H1 (cell line): ENCODE measurements around the gene KRT85. TPM values are rescaled to one million over a fixed set of nuclear protein-coding genes. Genes with fewer than 3 reads are reported as not detected.
A peak's percentile ranks its signal among the peaks of the same experiment; 100 is the strongest.

ENCODE experiments used
- CTCF ChIA-PET: fragments of 300-600 bp; sonication (Branson Sonifier 250); formaldehyde crosslinking; loops from one replicate; lab custom pipeline; 2021; ENCODE audit not compliant: partially characterized antibody; lab: Charles Lee
- POLR2A ChIA-PET: fragments of 300-600 bp; sonication (Branson Sonifier 250); formaldehyde crosslinking; loops from one replicate; lab custom pipeline; 2021; ENCODE audit warnings: inconsistent platforms; ENCODE audit not compliant: partially characterized antibody; lab: Charles Lee
- DNase-seq, 2 experiments: peaks; one replicate each; pipeline versions ENCODE4 v3.0.0 to v3.0.0-alpha.2; 2010 to 2022; ENCODE audit warnings: low spot score in 2 of 2, low read depth in 1 of 2, mixed read lengths in 1 of 2
- FAIRE-seq: peaks from 2 replicates; lab custom pipeline; 2011; peaks lifted over from hg19 to GRCh38; lab: Jason Lieb, UNC
- H2AFZ ChIP-seq: 2 replicates; pipeline ENCODE4 v1.8.1; 2012; ENCODE audit warnings: low read length, inconsistent platforms
- H2AK5ac ChIP-seq: 2 replicates; pipeline ENCODE4 v1.6.1; 2013; ENCODE audit warnings: low read depth, low read length
- H2BK120ac ChIP-seq: replicated peaks from 2 replicates; pipeline ENCODE3; 2013; ENCODE audit warnings: low read depth, low read length, inconsistent platforms
- H2BK12ac ChIP-seq: 2 replicates; pipeline ENCODE4 v1.6.1; 2013; ENCODE audit warnings: low read depth, low read length
- H2BK15ac ChIP-seq: 2 replicates; pipeline ENCODE4 v1.6.1; 2013; ENCODE audit warnings: low read length
- H2BK20ac ChIP-seq: 2 replicates; pipeline ENCODE4 v1.6.1; 2013; ENCODE audit warnings: low read length
- H2BK5ac ChIP-seq: 2 replicates; pipeline ENCODE4 v1.6.1; 2013; ENCODE audit warnings: low read depth, low read length
- H3K14ac ChIP-seq: 2 replicates; pipeline ENCODE4 v1.6.1; 2013; ENCODE audit warnings: inconsistent platforms; ENCODE audit not compliant: insufficient read length
- H3K18ac ChIP-seq: 2 replicates; pipeline ENCODE4 v1.6.1; 2013; ENCODE audit warnings: low read length; ENCODE audit errors: extremely low read depth
- H3K23ac ChIP-seq: 2 replicates; pipeline ENCODE4 v1.6.1; 2013; ENCODE audit warnings: inconsistent platforms; ENCODE audit not compliant: insufficient read length
- H3K23me2 ChIP-seq: 2 replicates; pipeline ENCODE4 v1.6.1; 2013; ENCODE audit warnings: low read depth, low read length
- H3K27ac ChIP-seq: 2 replicates; pipeline ENCODE4 v1.6.1; 2011; ENCODE audit warnings: low read depth, low read length, inconsistent platforms
- H3K27me3 ChIP-seq, 4 experiments: replicated peaks in 1 of 4; 1 replicate in 1 of 4; 2 replicates in 3 of 4; pipeline versions ENCODE4 v1.6.1 to v1.8.1; 2011 to 2013; ENCODE audit warnings: low read length in 3 of 4, mild to moderate bottlenecking in 3 of 4, inconsistent platforms in 2 of 4, mixed read lengths in 2 of 4, moderate library complexity in 1 of 4; ENCODE audit not compliant: control insufficient read depth in 3 of 4, insufficient read depth in 3 of 4; ENCODE audit errors: extremely low read depth in 1 of 4
- H3K36me3 ChIP-seq, 4 experiments: 2 replicates each; pipeline versions ENCODE4 v1.6.1 to v1.8.1; 2011 to 2013; ENCODE audit warnings: mild to moderate bottlenecking in 4 of 4, low read length in 3 of 4, moderate library complexity in 2 of 4, control low read depth in 1 of 4, inconsistent platforms in 1 of 4; ENCODE audit not compliant: insufficient read depth in 4 of 4, control insufficient read depth in 2 of 4
- H3K4ac ChIP-seq: replicated peaks from 2 replicates; pipeline ENCODE3; 2013; ENCODE audit warnings: low read length, low read depth, mixed read lengths, inconsistent platforms; ENCODE audit not compliant: insufficient read length
- H3K4me1 ChIP-seq, 4 experiments: replicated peaks in 1 of 4; 1 replicate in 1 of 4; 2 replicates in 3 of 4; pipeline versions ENCODE4 v1.6.1 to v1.8.1; 2011 to 2013; ENCODE audit warnings: low read length in 3 of 4, inconsistent platforms in 2 of 4, mixed read lengths in 1 of 4; ENCODE audit not compliant: insufficient read depth in 4 of 4, control insufficient read depth in 3 of 4
- H3K4me2 ChIP-seq, 2 experiments: 2 replicates each; pipeline versions ENCODE4 v1.6.1 to v1.8.1; 2011 to 2013; ENCODE audit warnings: low read depth in 2 of 2, low read length in 2 of 2, control low read depth in 1 of 2, inconsistent platforms in 1 of 2, mild to moderate bottlenecking in 1 of 2; ENCODE audit not compliant: insufficient read depth in 1 of 2
- H3K4me3 ChIP-seq, 4 experiments: fragments of 200-600, 300-600 bp in 1 of 4; sonication (generic), shearing (Covaris generic), sonication (Bioruptor Twin) in 1 of 4; 2 replicates each; pipeline versions ENCODE4 v1.5.1 to v1.8.1; 2011 to 2016; ENCODE audit warnings: low read length in 4 of 4, low read depth in 3 of 4, control low read depth in 2 of 4, inconsistent platforms in 2 of 4, mild to moderate bottlenecking in 2 of 4, mixed read lengths in 1 of 4, moderate library complexity in 1 of 4; ENCODE audit not compliant: insufficient read depth in 2 of 4; ENCODE audit errors: extremely low read depth in 1 of 4
- H3K56ac ChIP-seq: replicated peaks from 2 replicates; pipeline ENCODE3; 2013; ENCODE audit warnings: low read depth, mild to moderate bottlenecking, mixed read lengths, low read length, inconsistent platforms; ENCODE audit not compliant: insufficient read length
- H3K79me1 ChIP-seq: 2 replicates; pipeline ENCODE4 v1.6.1; 2013; ENCODE audit warnings: low read depth, low read length, control low read depth
- H3K79me2 ChIP-seq, 2 experiments: 2 replicates each; pipeline versions ENCODE4 v1.6.1 to v1.8.1; 2012 to 2013; ENCODE audit warnings: low read length in 2 of 2, mild to moderate bottlenecking in 2 of 2, inconsistent platforms in 1 of 2; ENCODE audit not compliant: insufficient read depth in 2 of 2, control insufficient read depth in 1 of 2
- H3K9ac ChIP-seq, 4 experiments: replicated peaks in 1 of 4; 1 replicate in 1 of 4; 2 replicates in 3 of 4; pipeline versions ENCODE4 v1.6.1 to v1.8.1; 2011 to 2013; ENCODE audit warnings: low read depth in 3 of 4, low read length in 3 of 4, control low read depth in 2 of 4, mild to moderate bottlenecking in 2 of 4, moderate library complexity in 2 of 4, inconsistent platforms in 1 of 4; ENCODE audit errors: extremely low read depth in 1 of 4
- H3K9me3 ChIP-seq, 2 experiments: 2 replicates each; pipeline versions ENCODE4 v1.6.1 to v1.8.1; 2012 to 2013; ENCODE audit warnings: mild to moderate bottlenecking in 2 of 2, moderate library complexity in 2 of 2, control low read depth in 1 of 2, inconsistent platforms in 1 of 2, low read depth in 1 of 2, low read length in 1 of 2, mixed read lengths in 1 of 2; ENCODE audit not compliant: insufficient read depth in 2 of 2
- H4K20me1 ChIP-seq, 2 experiments: replicated peaks in 1 of 2; 2 replicates each; pipeline versions ENCODE3 to v1.8.1; 2011 to 2013; ENCODE audit warnings: inconsistent platforms in 2 of 2, low read length in 2 of 2, mild to moderate bottlenecking in 1 of 2; ENCODE audit not compliant: insufficient read depth in 2 of 2, control insufficient read depth in 1 of 2
- H4K5ac ChIP-seq: 2 replicates; pipeline ENCODE4 v1.6.1; 2013; ENCODE audit warnings: low read length, low read depth, mixed read lengths, inconsistent platforms; ENCODE audit not compliant: insufficient read length
- H4K8ac ChIP-seq: 2 replicates; pipeline ENCODE4 v1.8.0; 2013; ENCODE audit warnings: mild to moderate bottlenecking, moderate library complexity, low read length, inconsistent platforms; ENCODE audit not compliant: insufficient read depth; ENCODE audit errors: extremely low read depth
- H4K91ac ChIP-seq: replicated peaks from 2 replicates; pipeline ENCODE3; 2013; ENCODE audit warnings: low read length, mixed read lengths, inconsistent platforms; ENCODE audit not compliant: insufficient read length
- EGR1 ChIP-seq: IDR thresholded peaks from 2 replicates; pipeline ENCODE4 v1.6.1; 2011; ENCODE audit warnings: low read depth, low read length, borderline replicate concordance
- WGBS, 2 experiments: shearing (Covaris generic) in 1 of 2; methylation state at CpG; one replicate each; pipeline versions ENCODE4 v1.1.6 to v1.1.7; 2013 to 2015; ENCODE audit warnings: low lambda C conversion rate in 2 of 2, mixed read lengths in 2 of 2, inconsistent platforms in 1 of 2, low coverage in 1 of 2, missing lambda C conversion rate in 1 of 2; ENCODE audit not compliant: insufficient replicate concordance in 2 of 2, insufficient coverage in 1 of 2, insufficient read length in 1 of 2; ENCODE audit errors: extremely low coverage in 1 of 2, missing lambda C conversion rate in 1 of 2; 5-methylcytosine and 5-hydroxymethylcytosine counted together
- polyA plus RNA-seq, 7 experiments: library from polyadenylated mRNA; depleted of rRNA in 3 of 7; stranded (reverse) in 5 of 7; unstranded in 2 of 7; fragments of >200 nt in 5 of 7; fragments of 200-250 nt in 2 of 7; gene quantifications; 1 replicate in 5 of 7; 2 replicates in 1 of 7; 4 replicates in 1 of 7; pipeline versions ENCODE4 v1.2.1 to v1.2.3, GENCODE V29; 2011 to 2013; ENCODE audit warnings: missing spikeins in 2 of 7, mixed read lengths in 2 of 7
- total RNA-seq: library from RNA; stranded (reverse); fragmentation: NEBNext Ultra II Directional; extraction: Animal tissue kit (Norgen Biotek cat#: 25700); gene quantifications from 2 replicates; pipeline ENCODE4 v1.2.1, GENCODE V29; 2021

Gene KRT85
- total and polyA plus RNA-seq, 2 of the 8 experiments (the other 6 are each of a cell fraction or from before 2014, with no cell fraction given): not detected

GRCh38 chr12:52310622-52311284 is 56.5 kb downstream of the KRT85 start:
- Histone ChIP-seq H3K18ac (no peak overlapping the region), H4K5ac (no peak overlapping the region), H3K14ac (no peak overlapping the region), H3K56ac (no peak overlapping the region), H3K4ac (no peak overlapping the region), H4K91ac (no peak overlapping the region), H3K23me2 (peaks cover 10% of the 10 kb centered on the region; the same call in 1 of the 2 replicates), H2BK120ac (no peak overlapping the region), H2AFZ (no peak overlapping the region), H2AK5ac (no peak overlapping the region), H2BK12ac (no peak overlapping the region), H3K36me3 (no peaks in the 10 kb centered on the region), H2BK20ac (no peak overlapping the region), H3K4me3 (no peak overlapping the region), H3K9me3 (no peaks in the 10 kb centered on the region; a peak in 1 of 4 replicates), H3K23ac (no peak overlapping the region), H3K79me2 (no peaks in the 10 kb centered on the region), H2BK15ac (0 out of 2 replicates have a peak overlapping the region, but pooled peaks have one; percentile 12), H3K4me2 (no peak overlapping the region), H3K79me1 (no peaks in the 10 kb centered on the region), H2BK5ac (no peak overlapping the region), H4K8ac (no peak overlapping the region), H3K27ac (no peak overlapping the region), H4K20me1 (no peaks in the 10 kb centered on the region), H3K4me1 (peaks cover 0 to 2% (median 0%) of the 10 kb centered on the region in 4 experiments; a peak in 1 of 7 replicates), H3K27me3 (peaks cover 21 to 47% (median 36%) of the 10 kb centered on the region in 4 experiments), H3K9ac (no peak overlapping the region)
- DNase-seq (no peak), FAIRE-seq (no peak)
- WGBS, 2 experiments: 88% methylated on average over 5 of the region's 5 CpGs; no CpG with 5 or more reads in 1 of the 2 experiments
- ChIA-PET POLR2A (interaction anchor here (0.8 kb wide), 1 partner anchor 90 kb away, joined by 3 read pairs; no protein-coding TSS in a partner anchor), CTCF (interaction anchor here (0.9 to 13.1 kb wide), 23 partner anchors 13 to 569 kb away, joined by 3 to 353 read pairs (median 7); partner anchors contain the start of genes KRT7, KRT83 and KRT86)
- TF ChIP-seq EGR1: no peak

Other genes with a start within 250 kb of the KRT85 start
- 0.08 TPM in 1 of 2 replicates, not detected in the other for gene KRT80, start 175.5 kb downstream of the KRT85 start, total RNA-seq
- 0.05 and 0.06 TPM in 2 replicates for gene KRT80, start 175.5 kb downstream of the KRT85 start, polyA plus RNA-seq (2011; rRNA removed)
- gene KRT7, start 134.2 kb downstream of the KRT85 start, total RNA-seq: 13.2 and 16.5 TPM in 2 replicates
- gene KRT7, start 134.2 kb downstream of the KRT85 start, polyA plus RNA-seq (2011; rRNA removed): 19.0 and 25.6 TPM in 2 replicates
- 0.15 TPM in 1 of 2 replicates, not detected in the other for gene KRT86, start 92.8 kb downstream of the KRT85 start, total RNA-seq
- 0.09 and 0.12 TPM in 2 replicates for gene KRT86, start 92.8 kb downstream of the KRT85 start, polyA plus RNA-seq (2011; rRNA removed)
- not detected in 2 replicates for gene KRT81, start 75.9 kb downstream of the KRT85 start, total RNA-seq
- not detected in 2 replicates for gene KRT81, start 75.9 kb downstream of the KRT85 start, polyA plus RNA-seq (2011; rRNA removed)
- not detected in 2 replicates for gene KRT83, start 46.1 kb downstream of the KRT85 start, total RNA-seq
- not detected in 2 replicates for gene KRT83, start 46.1 kb downstream of the KRT85 start, polyA plus RNA-seq (2011; rRNA removed)
- gene KRT84, start 18.2 kb upstream of the KRT85 start, total RNA-seq: not detected in 2 replicates
- gene KRT84, start 18.2 kb upstream of the KRT85 start, polyA plus RNA-seq (2011; rRNA removed): not detected in 2 replicates
- not detected in 2 replicates for gene KRT82, start 38.9 kb upstream of the KRT85 start, total RNA-seq
- gene KRT82, start 38.9 kb upstream of the KRT85 start, polyA plus RNA-seq (2011; rRNA removed): not detected in 2 replicates
- not detected in 2 replicates for gene KRT75, start 66.9 kb upstream of the KRT85 start, total RNA-seq
- not detected in 2 replicates for gene KRT75, start 66.9 kb upstream of the KRT85 start, polyA plus RNA-seq (2011; rRNA removed)
- gene KRT6B, start 84.7 kb upstream of the KRT85 start, total RNA-seq: not detected in 2 replicates
- not detected in 2 replicates for gene KRT6B, start 84.7 kb upstream of the KRT85 start, polyA plus RNA-seq (2011; rRNA removed)
- not detected in 2 replicates for gene KRT6C, start 106.3 kb upstream of the KRT85 start, total RNA-seq
- gene KRT6C, start 106.3 kb upstream of the KRT85 start, polyA plus RNA-seq (2011; rRNA removed): not detected in 2 replicates
- gene KRT6A, start 125.8 kb upstream of the KRT85 start, total RNA-seq: not detected in 2 replicates
- gene KRT6A, start 125.8 kb upstream of the KRT85 start, polyA plus RNA-seq (2011; rRNA removed): 0.08 and 0.11 TPM in 2 replicates
- gene KRT5, start 152.9 kb upstream of the KRT85 start, total RNA-seq: not detected in 2 replicates
- gene KRT5, start 152.9 kb upstream of the KRT85 start, polyA plus RNA-seq (2011; rRNA removed): 0.18 and 0.33 TPM in 2 replicates
- not detected in 2 replicates for gene KRT71, start 185.7 kb upstream of the KRT85 start, total RNA-seq
- gene KRT71, start 185.7 kb upstream of the KRT85 start, polyA plus RNA-seq (2011; rRNA removed): not detected in 2 replicates
- not detected in 2 replicates for gene KRT74, start 206.4 kb upstream of the KRT85 start, total RNA-seq
- not detected in 2 replicates for gene KRT74, start 206.4 kb upstream of the KRT85 start, polyA plus RNA-seq (2011; rRNA removed)
- gene KRT72, start 234.0 kb upstream of the KRT85 start, total RNA-seq: not detected in 2 replicates
- not detected in 2 replicates for gene KRT72, start 234.0 kb upstream of the KRT85 start, polyA plus RNA-seq (2011; rRNA removed)